ENCODE data around the gene EPS15.

- TF ChIP-seq CTCF (IDR thresholded peaks at IDR 0.05) (no peak), EZH2 (IDR thresholded peaks at IDR 0.05; ENCODE audit: borderline replicate concordance, insufficient read depth, low read depth, low read length, poor library complexity, severe bottlenecking) (no peak)
These were observed 204.1 kb downstream of the EPS15 start for GRCh38 chr1:51314974-51315373.

Measured in B cell (primary cell).